ENCODE data around the gene VWF.

GRCh38 chr12:5941907-5942306, 182.6 kb downstream of the VWF start:
- TF ChIP-seq CTCF (IDR thresholded peaks at IDR 0.05) = no peak
- no peak for TF ChIP-seq POLR2A (IDR thresholded peaks at IDR 0.05)

All from upper lobe of left lung (tissue), 4 donors.